IMR-90 (cell line): ENCODE results near the gene CRBN. TPM values are rescaled to one million over a fixed set of nuclear protein-coding genes. Genes with fewer than 3 reads are reported as not detected.

Experiments
- ATAC-seq: fragments of 200-7000 bp; cut with Tn5 transposase; 2 replicates; pipeline ENCODE4 v1.9.1; 2020; ENCODE audit warnings: low read depth, mild to moderate bottlenecking, moderate library complexity
- BruUV-seq: library from RNA; stranded (reverse); fragments of 400-500 nt; replicated peaks from 2 replicates; lab custom pipeline; 2021; lab: Mats Ljungman, UMichigan
- CTCF ChIA-PET: fragments of 300-600 bp; formaldehyde crosslinking; extraction: SDS; loops from one replicate; lab custom pipeline; 2021; ENCODE audit warnings: antibody characterized with exemption; lab: Yijun Ruan, JAX
- POLR2A ChIA-PET: fragments of 300-600 bp; sonication (Branson Sonifier 250); formaldehyde crosslinking; loops from one replicate; lab custom pipeline; 2022; ENCODE audit warnings: antibody characterized with exemption; ENCODE audit not compliant: unreplicated experiment; lab: Charles Lee
- DNase-seq: peaks from one replicate; pipeline ENCODE4 v3.0.0; 2013
- H2AFZ ChIP-seq: replicated peaks from 2 replicates; pipeline ENCODE3; 2013; ENCODE audit warnings: low read length, mild to moderate bottlenecking; ENCODE audit not compliant: poor library complexity
- H2AK5ac ChIP-seq: 2 replicates; pipeline ENCODE4 v1.6.1; 2013; ENCODE audit warnings: low read depth, low read length, inconsistent platforms
- H2AK9ac ChIP-seq: replicated peaks from 2 replicates; pipeline ENCODE3; 2013; ENCODE audit warnings: mild to moderate bottlenecking, low read depth, low read length, moderate library complexity; ENCODE audit not compliant: poor library complexity
- H2BK120ac ChIP-seq: 2 replicates; pipeline ENCODE4 v1.6.1; 2013; ENCODE audit warnings: low read depth, low read length, inconsistent platforms
- H2BK15ac ChIP-seq: 3 replicates; pipeline ENCODE4 v1.6.1; 2013; ENCODE audit warnings: low read depth, low read length, inconsistent platforms
- H2BK20ac ChIP-seq: 2 replicates; pipeline ENCODE4 v1.6.1; 2013; ENCODE audit warnings: low read depth, mild to moderate bottlenecking, inconsistent platforms, low read length, moderate library complexity
- H2BK5ac ChIP-seq: 2 replicates; pipeline ENCODE4 v1.6.1; 2013; ENCODE audit warnings: mild to moderate bottlenecking, low read depth, low read length, inconsistent platforms; ENCODE audit not compliant: poor library complexity, severe bottlenecking
- H3K14ac ChIP-seq: replicated peaks from 2 replicates; pipeline ENCODE4 v1.6.1; 2013; ENCODE audit warnings: low read depth, low read length, inconsistent platforms
- H3K18ac ChIP-seq: 2 replicates; pipeline ENCODE4 v1.6.1; 2013; ENCODE audit warnings: low read depth, low read length, control low read depth
- H3K23ac ChIP-seq: 2 replicates; pipeline ENCODE4 v1.6.1; 2013; ENCODE audit warnings: low read depth, low read length, inconsistent platforms
- H3K27ac ChIP-seq: 2 replicates; pipeline ENCODE4 v1.5.1; 2013; ENCODE audit warnings: mild to moderate bottlenecking, control low read depth, low read length; ENCODE audit not compliant: insufficient read depth
- H3K27me3 ChIP-seq: 2 replicates; pipeline ENCODE4 v1.6.1; 2013; ENCODE audit warnings: low read length; ENCODE audit not compliant: control insufficient read depth, insufficient read depth
- H3K36me3 ChIP-seq: 2 replicates; pipeline ENCODE4 v1.6.1; 2013; ENCODE audit warnings: low read length, mixed read lengths; ENCODE audit not compliant: control insufficient read depth, insufficient read depth
- H3K4ac ChIP-seq: 2 replicates; pipeline ENCODE4 v1.6.1; 2013; ENCODE audit warnings: low read depth, low read length, inconsistent platforms
- H3K4me1 ChIP-seq: 2 replicates; pipeline ENCODE4 v1.6.1; 2013; ENCODE audit warnings: low read length, mixed read lengths; ENCODE audit not compliant: control insufficient read depth, insufficient read depth
- H3K4me2 ChIP-seq: 2 replicates; pipeline ENCODE4 v1.6.1; 2013; ENCODE audit warnings: low read depth, mild to moderate bottlenecking, control low read depth, low read length, moderate library complexity
- H3K4me3 ChIP-seq: 2 replicates; pipeline ENCODE4 v1.5.1; 2013; ENCODE audit warnings: low read depth, mild to moderate bottlenecking, control low read depth, low read length, moderate library complexity; ENCODE audit not compliant: insufficient read depth
- H3K56ac ChIP-seq: 2 replicates; pipeline ENCODE4 v1.6.1; 2013; ENCODE audit warnings: low read length, inconsistent platforms; ENCODE audit not compliant: insufficient read depth; ENCODE audit errors: extremely low read depth
- H3K79me1 ChIP-seq, 2 experiments: 2 replicates each; pipeline ENCODE4 v1.6.1; 2013; ENCODE audit warnings: low read length in 2 of 2, inconsistent platforms in 1 of 2, low read depth in 1 of 2
- H3K9ac ChIP-seq: 2 replicates; pipeline ENCODE4 v1.6.1; 2013; ENCODE audit warnings: low read depth, low read length, control low read depth
- H3K9me1 ChIP-seq: 2 replicates; pipeline ENCODE4 v1.6.1; 2013; ENCODE audit warnings: low read length, inconsistent platforms; ENCODE audit not compliant: insufficient read depth
- H3K9me3 ChIP-seq: 2 replicates; pipeline ENCODE4 v1.6.1; 2013; ENCODE audit warnings: low read length; ENCODE audit not compliant: control insufficient read depth, insufficient read depth
- H4K20me1 ChIP-seq: 2 replicates; pipeline ENCODE4 v1.6.1; 2013; ENCODE audit warnings: low read length, inconsistent platforms; ENCODE audit not compliant: insufficient read depth
- H4K5ac ChIP-seq: 2 replicates; pipeline ENCODE4 v1.6.1; 2013; ENCODE audit warnings: mild to moderate bottlenecking, low read depth, low read length, control low read depth
- H4K8ac ChIP-seq, 2 experiments: 2 replicates each; pipeline ENCODE4 v1.6.1; 2013; ENCODE audit warnings: low read depth in 2 of 2, low read length in 2 of 2, control low read depth in 1 of 2, inconsistent platforms in 1 of 2
- H4K91ac ChIP-seq: 2 replicates; pipeline ENCODE4 v1.6.1; 2013; ENCODE audit warnings: low read depth, low read length, inconsistent platforms; ENCODE audit not compliant: insufficient read depth
- CEBPB ChIP-seq: IDR thresholded peaks from 2 replicates; pipeline ENCODE4 v1.6.1; 2012; ENCODE audit warnings: low read depth, low read length, improper control_type of control experiment
- ELK1 ChIP-seq: fragments of 150-350 bp; IDR thresholded peaks from 2 replicates; pipeline ENCODE4 v1.6.1; 2016; ENCODE audit warnings: low read depth, mild to moderate bottlenecking, low read length, moderate library complexity, borderline replicate concordance
- FOS ChIP-seq: fragments of 150-350 bp; IDR thresholded peaks from 2 replicates; pipeline ENCODE4 v1.6.1; 2016; ENCODE audit warnings: low read depth, low read length
- MAFK ChIP-seq: IDR thresholded peaks from 2 replicates; pipeline ENCODE4 v1.6.1; 2012; ENCODE audit warnings: low read depth, low read length, improper control_type of control experiment
- MAZ ChIP-seq: IDR thresholded peaks from 2 replicates; pipeline ENCODE4 v1.6.1; 2012; ENCODE audit warnings: low read depth, mild to moderate bottlenecking, low read length, improper control_type of control experiment, moderate library complexity, borderline replicate concordance
- MXI1 ChIP-seq: IDR thresholded peaks from 2 replicates; pipeline ENCODE4 v1.6.1; 2012; ENCODE audit warnings: low read depth, mild to moderate bottlenecking, low read length, moderate library complexity, borderline replicate concordance
- POLR2A ChIP-seq: IDR thresholded peaks from 2 replicates; pipeline ENCODE4 v1.6.1; 2012; ENCODE audit warnings: mild to moderate bottlenecking, low read depth, low read length
- RAD21 ChIP-seq: IDR thresholded peaks from 2 replicates; pipeline ENCODE4 v1.6.1; 2012; ENCODE audit warnings: low read length, improper control_type of control experiment
- RCOR1 ChIP-seq: IDR thresholded peaks from 2 replicates; pipeline ENCODE4 v1.6.1; 2012; ENCODE audit warnings: mild to moderate bottlenecking, low read length, improper control_type of control experiment; ENCODE audit not compliant: insufficient replicate concordance
- RFX5 ChIP-seq: IDR thresholded peaks from 2 replicates; pipeline ENCODE4 v1.8.0; 2012; ENCODE audit warnings: low read depth, mild to moderate bottlenecking, low read length, moderate library complexity
- SMC3 ChIP-seq: fragments of 150-350 bp; IDR thresholded peaks from 2 replicates; pipeline ENCODE4 v1.6.1; 2016; ENCODE audit warnings: low read depth, mild to moderate bottlenecking, antibody characterized with exemption, low read length, moderate library complexity
- USF2 ChIP-seq: fragments of 150-350 bp; IDR thresholded peaks from 2 replicates; pipeline ENCODE4 v1.6.1; 2017; ENCODE audit warnings: mild to moderate bottlenecking, antibody characterized with exemption, low read length, low read depth
- WGBS, 2 experiments: methylation state at CpG; one replicate each; pipeline versions ENCODE4 v1.1.5 to v1.1.7; 2013; ENCODE audit warnings: missing lambda C conversion rate in 2 of 2; ENCODE audit not compliant: insufficient read length in 1 of 2; ENCODE audit errors: extremely low coverage in 2 of 2; 5-methylcytosine and 5-hydroxymethylcytosine counted together
- dilution Hi-C: fragments of 300-500 bp; cut with HindIII; formaldehyde crosslinking; loops from one replicate; pipeline ENCODE4 v1.14.3; 2018; ENCODE audit warnings: low sequenced_read_pairs; ENCODE audit not compliant: unreplicated experiment
- in situ Hi-C: fragments of 300-500 bp; cut with MboI; formaldehyde crosslinking; loops from 3 replicates; pipeline ENCODE4 v1.14.3; 2019; ENCODE audit warnings: low sequenced_read_pairs, inconsistent platforms, mixed read lengths
- intact Hi-C: fragments of 100-400 bp; cut with micrococcal nuclease; formaldehyde crosslinking; loops from 2 replicates; pipeline ENCODE4 v1.10.0; 2022
- polyA plus RNA-seq, 3 experiments: library from polyadenylated mRNA; depleted of rRNA; stranded (reverse); fragments of >200 nt; gene quantifications; 2 replicates each; pipeline ENCODE4 v1.2.3, GENCODE V29; 2012; ENCODE audit warnings: low replicate concordance in 1 of 3
- total RNA-seq: library from RNA; depleted of rRNA; stranded (reverse); fragments of >200 nt; gene quantifications from 2 replicates; pipeline ENCODE4 v1.2.3, GENCODE V29; 2012

CRBN gene
- total and polyA plus RNA-seq, 2 of the 4 experiments (the other 2 are of a cell fraction) = 21.8 to 33.9 TPM

DNA sequence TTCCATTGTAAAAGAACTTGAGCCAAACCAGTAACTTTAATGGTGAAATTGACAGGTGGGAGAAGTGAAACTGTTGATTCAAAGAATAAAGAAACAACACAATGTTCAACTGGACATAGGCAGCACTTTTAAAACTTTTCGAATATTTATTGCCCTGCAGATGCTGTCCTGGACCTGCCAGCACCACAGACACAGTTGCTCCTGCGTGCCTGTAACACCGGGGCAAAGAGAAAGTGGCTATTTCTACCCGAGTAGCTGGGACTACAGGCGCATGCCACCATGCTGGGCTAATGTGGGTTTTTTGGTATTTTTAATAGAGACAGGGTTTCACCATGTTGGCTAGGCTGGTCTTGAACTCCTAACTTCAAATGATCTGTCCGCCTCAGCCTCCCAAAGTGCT lies 76.7 kb downstream of the CRBN start:
- in situ Hi-C loops (no loop called here), intact Hi-C loops (no loop called here), dilution Hi-C loops (no loop called here)
- Histone ChIP-seq H4K5ac (no peak overlapping the region), H3K4me3 (no peak overlapping the region), H2BK15ac (no peak overlapping the region), H3K23ac (no peak overlapping the region), H3K14ac (no peak overlapping the region), H4K8ac (no peak overlapping the region), H3K36me3 (no peaks in the 10 kb centered on the region), H2AK9ac (no peak overlapping the region), H2AFZ (no peak overlapping the region), H3K18ac (no peak overlapping the region), H4K91ac (no peak overlapping the region), H3K27ac (no peak overlapping the region), H3K9ac (no peak overlapping the region), H3K9me3 (no peaks in the 10 kb centered on the region), H2BK20ac (no peak overlapping the region), H3K4me2 (no peak overlapping the region), H2BK120ac (no peak overlapping the region), H3K9me1 (no peaks in the 10 kb centered on the region), H2BK5ac (no peak overlapping the region), H4K20me1 (no peaks in the 10 kb centered on the region), H3K79me1 (no peaks in the 10 kb centered on the region), H2AK5ac (no peak overlapping the region), H3K27me3 (no peaks in the 10 kb centered on the region), H3K4me1 (no peaks in the 10 kb centered on the region), H3K56ac (no peak overlapping the region), H3K4ac (no peak overlapping the region)
- ATAC-seq (no peak), DNase-seq (no peak)
- BruUV-seq = no TSS peak
- CTCF ChIA-PET = no interaction called here
- POLR2A ChIA-PET = no interaction called here
- no peak for TF ChIP-seq USF2
- no peak for TF ChIP-seq SMC3
- no peak for TF ChIP-seq FOS
- TF ChIP-seq MAFK = no peak
- TF ChIP-seq CEBPB = no peak
- TF ChIP-seq POLR2A = no peak
- TF ChIP-seq RFX5 = no peak
- no peak for TF ChIP-seq ELK1
- no peak for TF ChIP-seq RAD21
- no peak for TF ChIP-seq RCOR1
- no peak for TF ChIP-seq MXI1
- TF ChIP-seq MAZ = no peak
- WGBS, 2 experiments = 60% methylated on average over 1 of the region's 6 CpGs; no CpG with 5 or more reads in 1 of the 2 experiments
